Stomach (tissue), 4 donors: ENCODE data around the gene KIAA1671.

Experiments used
- POLR2AphosphoS5 ChIP-seq, 3 donors: sonication (generic); formaldehyde crosslinking; IDR thresholded peaks; one replicate each; pipeline ENCODE4 v1.6.1; 2016; ENCODE audit warnings: antibody characterized with exemption in 3 of 3
- TF ChIP-seq, protein P1 (sequence below), 7 experiments: fragments of 450-650 bp in 4 of 7; fragments of 200-600 bp in 3 of 7; sonication (generic) in 3 of 7; IDR thresholded peaks; one replicate each; pipeline ENCODE4 v1.5.1; 2016 to 2019; ENCODE audit warnings: antibody characterized with exemption in 7 of 7, control low read depth in 2 of 7, mild to moderate bottlenecking in 1 of 7

DNA sequence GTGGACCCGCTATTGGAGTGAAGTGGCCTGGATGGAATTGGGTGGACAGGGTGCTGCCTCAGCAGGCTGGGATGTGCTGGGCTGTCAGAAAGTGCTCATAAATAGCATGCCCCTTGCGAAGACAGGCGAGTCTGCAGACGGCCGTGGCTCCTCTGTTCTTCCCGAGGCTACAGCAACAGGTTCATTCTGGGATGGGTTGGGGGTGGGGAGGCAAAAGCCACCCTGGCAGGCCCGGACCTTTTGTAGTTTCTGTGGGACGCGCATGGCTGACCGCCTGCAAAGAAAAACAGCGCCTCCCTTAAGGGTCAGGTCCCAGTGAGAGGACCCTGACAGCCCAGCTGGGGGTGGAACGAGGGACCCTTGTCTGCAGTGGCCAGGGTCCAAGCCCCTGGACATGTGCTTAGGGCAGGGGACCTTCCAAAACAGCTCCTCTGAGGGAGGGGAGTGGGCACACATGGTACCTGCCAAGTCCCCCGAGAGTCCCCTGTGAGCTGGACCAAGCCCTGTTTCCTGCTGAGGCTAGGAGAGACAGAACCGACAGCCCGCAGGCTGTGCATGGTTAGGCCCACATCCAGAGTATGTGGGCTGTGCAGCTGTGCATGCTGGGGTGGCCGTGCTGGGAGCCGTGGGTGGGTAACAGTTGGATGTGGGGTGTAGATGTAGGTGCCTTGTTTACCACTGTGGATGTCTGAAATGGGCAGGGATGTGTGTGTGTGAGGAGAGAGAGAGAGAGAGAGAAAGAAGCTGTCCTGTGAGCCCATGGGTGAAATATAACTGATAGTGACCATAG is 247.4 kb downstream of the KIAA1671 start, which contains the start of gene CRYBB3:
- TF ChIP-seq, protein P1, sequence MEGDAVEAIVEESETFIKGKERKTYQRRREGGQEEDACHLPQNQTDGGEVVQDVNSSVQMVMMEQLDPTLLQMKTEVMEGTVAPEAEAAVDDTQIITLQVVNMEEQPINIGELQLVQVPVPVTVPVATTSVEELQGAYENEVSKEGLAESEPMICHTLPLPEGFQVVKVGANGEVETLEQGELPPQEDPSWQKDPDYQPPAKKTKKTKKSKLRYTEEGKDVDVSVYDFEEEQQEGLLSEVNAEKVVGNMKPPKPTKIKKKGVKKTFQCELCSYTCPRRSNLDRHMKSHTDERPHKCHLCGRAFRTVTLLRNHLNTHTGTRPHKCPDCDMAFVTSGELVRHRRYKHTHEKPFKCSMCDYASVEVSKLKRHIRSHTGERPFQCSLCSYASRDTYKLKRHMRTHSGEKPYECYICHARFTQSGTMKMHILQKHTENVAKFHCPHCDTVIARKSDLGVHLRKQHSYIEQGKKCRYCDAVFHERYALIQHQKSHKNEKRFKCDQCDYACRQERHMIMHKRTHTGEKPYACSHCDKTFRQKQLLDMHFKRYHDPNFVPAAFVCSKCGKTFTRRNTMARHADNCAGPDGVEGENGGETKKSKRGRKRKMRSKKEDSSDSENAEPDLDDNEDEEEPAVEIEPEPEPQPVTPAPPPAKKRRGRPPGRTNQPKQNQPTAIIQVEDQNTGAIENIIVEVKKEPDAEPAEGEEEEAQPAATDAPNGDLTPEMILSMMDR (IDR thresholded peaks at IDR 0.05), result no peak
- no peak for TF ChIP-seq POLR2AphosphoS5 (IDR thresholded peaks at IDR 0.05)
